ENCODE measurements around the gene SLX4.

Gene SLX4

GRCh38 chr16:3562914-3563480 is 48.4 kb downstream of the SLX4 start:
- H3K79me2 ChIP-seq, result no peaks in the 10 kb centered on the region
- no peak overlapping the region for H3K4me2 ChIP-seq (ENCODE audit: low read length)
- no peak overlapping the region for H3K27ac ChIP-seq
- H3K27me3 ChIP-seq (ENCODE audit: control insufficient read depth, insufficient read depth, low read length), result no peaks in the 10 kb centered on the region
- no peaks in the 10 kb centered on the region for H3K4me1 ChIP-seq
- no peak overlapping the region for H3K4me3 ChIP-seq (ENCODE audit: low read depth, low read length)
- TF ChIP-seq CTCF (IDR thresholded peaks at IDR 0.05), result no peak
- H3K9me3 ChIP-seq (ENCODE audit: control insufficient read depth, low read length), result no peaks in the 10 kb centered on the region
- no peak overlapping the region for H3K9ac ChIP-seq
- H3K36me3 ChIP-seq (ENCODE audit: control insufficient read depth, insufficient read depth, low read length), result no peaks in the 10 kb centered on the region
- H2AFZ ChIP-seq, result no peak overlapping the region

GRCh38 chr16:3561626-3562025 is 49.8 kb downstream of the SLX4 start:
- H3K27me3 ChIP-seq (ENCODE audit: control insufficient read depth, insufficient read depth, low read length), result no peaks in the 10 kb centered on the region
- H3K4me3 ChIP-seq (ENCODE audit: low read depth, low read length), result no peak overlapping the region
- no peak overlapping the region for H2AFZ ChIP-seq
- TF ChIP-seq CTCF (IDR thresholded peaks at IDR 0.05), result no peak
- H3K4me2 ChIP-seq (ENCODE audit: low read length), result no peak overlapping the region
- no peaks in the 10 kb centered on the region for H3K36me3 ChIP-seq (ENCODE audit: control insufficient read depth, insufficient read depth, low read length)
- H3K9me3 ChIP-seq (ENCODE audit: control insufficient read depth, low read length), result no peaks in the 10 kb centered on the region
- H3K79me2 ChIP-seq, result no peaks in the 10 kb centered on the region
- no peaks in the 10 kb centered on the region for H3K4me1 ChIP-seq
- H3K9ac ChIP-seq, result no peak overlapping the region
- H3K27ac ChIP-seq, result no peak overlapping the region

- H3K79me2 ChIP-seq, result no peaks in the 10 kb centered on the region
- H3K9me3 ChIP-seq (ENCODE audit: control insufficient read depth, low read length), result no peaks in the 10 kb centered on the region
- H3K4me3 ChIP-seq (ENCODE audit: low read depth, low read length), result no peak overlapping the region
- H3K27ac ChIP-seq, result no peak overlapping the region
- H3K27me3 ChIP-seq (ENCODE audit: control insufficient read depth, insufficient read depth, low read length), result no peaks in the 10 kb centered on the region
- no peaks in the 10 kb centered on the region for H3K36me3 ChIP-seq (ENCODE audit: control insufficient read depth, insufficient read depth, low read length)
- no peak overlapping the region for H3K9ac ChIP-seq
- no peak overlapping the region for H3K4me2 ChIP-seq (ENCODE audit: low read length)
- H3K4me1 ChIP-seq, result no peaks in the 10 kb centered on the region
- TF ChIP-seq CTCF (IDR thresholded peaks at IDR 0.05), result no peak
- no peak overlapping the region for H2AFZ ChIP-seq
Measured at GRCh38 chr16:3554351-3554928, 57.0 kb downstream of the SLX4 start.

GRCh38 chr16:3553138-3553923 is 58.1 kb downstream of the SLX4 start:
- Histone ChIP-seq H3K36me3 (ENCODE audit: control insufficient read depth, insufficient read depth, low read length) (no peaks in the 10 kb centered on the region), H3K9ac (no peak overlapping the region), H3K27me3 (ENCODE audit: control insufficient read depth, insufficient read depth, low read length) (no peaks in the 10 kb centered on the region), H3K79me2 (no peaks in the 10 kb centered on the region), H3K4me1 (no peaks in the 10 kb centered on the region), H3K4me2 (ENCODE audit: low read length) (no peak overlapping the region), H3K27ac (no peak overlapping the region), H2AFZ (no peak overlapping the region), H3K9me3 (ENCODE audit: control insufficient read depth, low read length) (no peaks in the 10 kb centered on the region), H3K4me3 (ENCODE audit: low read depth, low read length) (no peak overlapping the region)
- TF ChIP-seq CTCF (IDR thresholded peaks at IDR 0.05), result no peak

All from parathyroid adenoma (tissue), 2 donors.